Measurements from ENCODE around the gene HTRA1. TPM values are rescaled to one million over a fixed set of nuclear protein-coding genes. Genes with fewer than 3 reads are reported as not detected.

Gene HTRA1
- total and polyA plus RNA-seq, 10 of the 15 experiments (the other 5 are each of a cell fraction or from before 2014, with no cell fraction given): 0.13 TPM; not detected in 9

DNA sequence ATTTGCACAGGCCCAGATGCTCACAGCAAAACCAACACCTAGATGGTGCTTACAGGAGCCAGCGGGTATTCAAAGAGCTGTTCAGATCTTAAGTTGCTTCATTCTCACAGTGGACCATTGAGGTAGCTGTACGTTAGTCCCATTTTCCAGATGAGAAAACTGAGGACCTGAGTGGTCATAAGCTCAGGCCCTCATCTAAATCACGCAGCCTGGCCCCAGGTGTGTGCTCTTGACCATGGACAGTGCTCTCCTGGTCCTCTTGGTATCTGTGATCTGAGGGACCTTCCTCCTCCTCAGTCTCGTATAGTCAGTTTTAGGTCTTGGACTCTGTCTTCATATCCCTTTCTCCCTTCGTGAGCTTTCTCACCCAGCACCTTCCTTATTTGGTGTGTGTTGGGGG lies 43.7 kb downstream of the HTRA1 start:
- TF ChIP-seq PML (IDR thresholded peaks at IDR 0.05; ENCODE audit: low read length) (no peak), RUNX3 (IDR thresholded peaks at IDR 0.05; ENCODE audit: low read length) (no peak), RFX5 (IDR thresholded peaks at IDR 0.05; ENCODE audit: low read depth, low read length) (no peak), MAX (IDR thresholded peaks at IDR 0.05; ENCODE audit: low read depth, low read length) (no peak), BHLHE40 (IDR thresholded peaks at IDR 0.05; ENCODE audit: borderline replicate concordance in 1 of 2, low read depth in 2 of 2, low read length in 1 of 2) (no peak), NR2C1 (IDR thresholded peaks at IDR 0.05) (no peak), HSF1 (IDR thresholded peaks at IDR 0.05; ENCODE audit: low read depth, low read length) (no peak), USF1 (IDR thresholded peaks at IDR 0.05; ENCODE audit: borderline replicate concordance, extremely low read length, insufficient read depth, low read depth, low read length) (no peak), JUNB (IDR thresholded peaks at IDR 0.05) (no peak), TCF7 (IDR thresholded peaks at IDR 0.05; ENCODE audit: borderline replicate concordance) (no peak), NFIC (IDR thresholded peaks at IDR 0.05; ENCODE audit: low read depth, low read length) (no peak), CEBPB (IDR thresholded peaks at IDR 0.05; ENCODE audit: borderline replicate concordance in 1 of 2, low read depth in 2 of 2, low read length in 2 of 2) (no peak), HDAC2 (IDR thresholded peaks at IDR 0.05) (no peak), LARP7 (IDR thresholded peaks at IDR 0.05) (no peak)
- TF ChIP-seq, protein P1, sequence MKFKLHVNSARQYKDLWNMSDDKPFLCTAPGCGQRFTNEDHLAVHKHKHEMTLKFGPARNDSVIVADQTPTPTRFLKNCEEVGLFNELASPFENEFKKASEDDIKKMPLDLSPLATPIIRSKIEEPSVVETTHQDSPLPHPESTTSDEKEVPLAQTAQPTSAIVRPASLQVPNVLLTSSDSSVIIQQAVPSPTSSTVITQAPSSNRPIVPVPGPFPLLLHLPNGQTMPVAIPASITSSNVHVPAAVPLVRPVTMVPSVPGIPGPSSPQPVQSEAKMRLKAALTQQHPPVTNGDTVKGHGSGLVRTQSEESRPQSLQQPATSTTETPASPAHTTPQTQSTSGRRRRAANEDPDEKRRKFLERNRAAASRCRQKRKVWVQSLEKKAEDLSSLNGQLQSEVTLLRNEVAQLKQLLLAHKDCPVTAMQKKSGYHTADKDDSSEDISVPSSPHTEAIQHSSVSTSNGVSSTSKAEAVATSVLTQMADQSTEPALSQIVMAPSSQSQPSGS (IDR thresholded peaks at IDR 0.05; ENCODE audit: low read length): no peak
- Histone ChIP-seq H3K79me2 (ENCODE audit: control insufficient read depth, insufficient read depth, low read length) (no peaks in the 10 kb centered on the region), H4K20me1 (ENCODE audit: control insufficient read depth, insufficient read depth) (no peaks in the 10 kb centered on the region), H3K4me2 (ENCODE audit: control insufficient read depth, insufficient read depth) (no peak overlapping the region), H3K9ac (ENCODE audit: control insufficient read depth, insufficient read depth, low read length) (no peak overlapping the region), H2AFZ (ENCODE audit: control insufficient read depth, low read depth, low read length) (no peak overlapping the region), H3K27me3 (replicated peaks in 1 of 2; ENCODE audit: control insufficient read depth in 2 of 2, insufficient read depth in 2 of 2, low read length in 1 of 2) (peaks cover 0 to 3% of the 10 kb centered on the region in 2 experiments; a peak in 1 of 4 replicates), H3K9me3 (replicated peaks; ENCODE audit: control insufficient read depth, insufficient read depth, low read length) (no peaks in the 10 kb centered on the region), H3K36me3 (ENCODE audit: control insufficient read depth in 2 of 2, insufficient read depth in 2 of 2, low read length in 1 of 2) (no peaks in the 10 kb centered on the region), H3K27ac (ENCODE audit: control insufficient read depth, insufficient read depth) (no peak overlapping the region), H3K4me3 (no peak overlapping the region), H3K4me1 (ENCODE audit: control insufficient read depth, insufficient read depth, low read length) (no peaks in the 10 kb centered on the region)
- no TSS peak for BruUV-seq (replicated peaks)
- SMC1A ChIA-PET (ENCODE audit: uncharacterized antibody, unreplicated experiment): no interaction called here
- DNase-seq (ENCODE audit: low read depth, low spot score): no peak
- FAIRE-seq: no peak
- RAD21 ChIA-PET (ENCODE audit: unreplicated experiment): no interaction called here
- ATAC-seq: no peak
- WGBS (ENCODE audit: insufficient coverage, insufficient replicate concordance, low lambda C conversion rate, missing lambda C conversion rate): 13% methylated on average over 5 of the region's 5 CpGs
- intact Hi-C loops (cut with micrococcal nuclease; ENCODE audit: unreplicated experiment): no loop called here
- POLR2A ChIA-PET: no interaction called here
- CTCF ChIA-PET: no interaction called here
- in situ Hi-C loops (cut with MboI): no loop called here

Measured in GM12878 (cell line).